OCI-LY3 (cell line): ENCODE measurements around the gene GPC3.

Experiments
- H2AFZ ChIP-seq: fragments of 200-600, 300-600 bp; shearing (Covaris generic); 2 replicates; pipeline ENCODE4 v1.6.0; 2014; ENCODE audit warnings: antibody characterized with exemption, low read depth, low read length
- H3K27ac ChIP-seq: fragments of 200-600, 300-600 bp; sonication (generic); 2 replicates; pipeline ENCODE4 v1.5.1; 2014; ENCODE audit warnings: mild to moderate bottlenecking, low read length, moderate library complexity, mixed read lengths
- H3K27me3 ChIP-seq: fragments of 200-600, 300-600 bp; sonication (generic); 2 replicates; pipeline ENCODE4 v1.6.1; 2014; ENCODE audit warnings: low read depth, low read length, mixed read lengths
- H3K36me3 ChIP-seq: fragments of 200-600, 300-600 bp; sonication (generic); replicated peaks from 2 replicates; pipeline ENCODE3; 2014; ENCODE audit warnings: low read depth, low read length, mixed read lengths
- H3K4me1 ChIP-seq: fragments of 300-600, 200-600 bp; sonication (generic); 2 replicates; pipeline ENCODE4 v1.6.1; 2014; ENCODE audit warnings: low read length, mixed read lengths
- H3K4me2 ChIP-seq: fragments of 200-600, 300-600 bp; sonication (generic); 2 replicates; pipeline ENCODE4 v1.6.1; 2014; ENCODE audit warnings: low read length, mixed read lengths
- H3K4me3 ChIP-seq: fragments of 300-600, 200-600 bp; sonication (generic); 2 replicates; pipeline ENCODE4 v1.5.1; 2014; ENCODE audit warnings: antibody characterized with exemption, mild to moderate bottlenecking, low read length, moderate library complexity
- H3K79me2 ChIP-seq: fragments of 300-600, 200-600 bp; shearing (Covaris generic); 2 replicates; pipeline ENCODE4 v1.6.1; 2014; ENCODE audit warnings: mild to moderate bottlenecking, low read length, mixed read lengths
- H3K9ac ChIP-seq: fragments of 300-600, 200-600 bp; shearing (Covaris generic); 2 replicates; pipeline ENCODE4 v1.6.0; 2014; ENCODE audit warnings: mild to moderate bottlenecking, low read length, moderate library complexity
- H3K9me3 ChIP-seq: fragments of 200-600, 300-600 bp; shearing (Covaris generic); 2 replicates; pipeline ENCODE4 v1.6.1; 2014; ENCODE audit warnings: low read length, mixed read lengths; ENCODE audit not compliant: insufficient read depth
- H4K20me1 ChIP-seq: fragments of 200-600, 300-600 bp; sonication (generic); 2 replicates; pipeline ENCODE4 v1.6.1; 2016; ENCODE audit warnings: low read length, mixed read lengths; ENCODE audit not compliant: insufficient read depth
- EZH2phosphoT487 ChIP-seq: fragments of 200-600 bp; shearing (Covaris generic); IDR thresholded peaks from 2 replicates; pipeline ENCODE4 v1.6.1; 2018; ENCODE audit warnings: antibody characterized with exemption, mixed run types, low read depth
- TF ChIP-seq, protein P1 (sequence below): fragments of 200-600, 300-600 bp; sonication (generic); IDR thresholded peaks from 2 replicates; pipeline ENCODE4 v1.5.1; 2014; ENCODE audit warnings: antibody characterized with exemption, low read length, low read depth

GPC3 gene

DNA sequence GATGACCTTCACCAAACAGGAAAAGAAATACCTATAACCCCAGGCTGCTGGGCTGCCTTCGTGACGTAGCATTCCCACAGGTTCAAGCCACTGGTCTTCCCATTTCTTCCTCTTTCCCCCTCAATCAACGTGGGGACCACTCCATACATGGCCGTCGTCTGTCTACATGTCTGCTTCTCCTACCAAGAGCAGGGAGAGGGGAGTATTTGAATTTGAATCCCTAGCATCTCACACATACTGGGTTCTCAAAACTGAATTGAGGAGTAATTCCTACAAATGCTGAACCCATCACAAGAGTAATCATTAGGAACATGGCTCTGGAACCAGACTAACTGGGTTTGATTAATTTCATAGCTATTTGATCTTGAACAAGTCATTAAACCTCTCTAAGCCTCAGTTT is 17.3 kb downstream of the GPC3 start:
- Histone ChIP-seq H3K27me3 (no peaks in the 10 kb centered on the region; the same call in 1 of the 2 replicates), H4K20me1 (no peaks in the 10 kb centered on the region), H2AFZ (no peak overlapping the region), H3K27ac (no peak overlapping the region), H3K4me3 (no peak overlapping the region), H3K79me2 (no peaks in the 10 kb centered on the region), H3K9me3 (no peaks in the 10 kb centered on the region), H3K9ac (no peak overlapping the region), H3K4me1 (no peaks in the 10 kb centered on the region), H3K36me3 (no peaks in the 10 kb centered on the region), H3K4me2 (no peak overlapping the region)
- no peak for TF ChIP-seq EZH2phosphoT487
- TF ChIP-seq, protein P1, sequence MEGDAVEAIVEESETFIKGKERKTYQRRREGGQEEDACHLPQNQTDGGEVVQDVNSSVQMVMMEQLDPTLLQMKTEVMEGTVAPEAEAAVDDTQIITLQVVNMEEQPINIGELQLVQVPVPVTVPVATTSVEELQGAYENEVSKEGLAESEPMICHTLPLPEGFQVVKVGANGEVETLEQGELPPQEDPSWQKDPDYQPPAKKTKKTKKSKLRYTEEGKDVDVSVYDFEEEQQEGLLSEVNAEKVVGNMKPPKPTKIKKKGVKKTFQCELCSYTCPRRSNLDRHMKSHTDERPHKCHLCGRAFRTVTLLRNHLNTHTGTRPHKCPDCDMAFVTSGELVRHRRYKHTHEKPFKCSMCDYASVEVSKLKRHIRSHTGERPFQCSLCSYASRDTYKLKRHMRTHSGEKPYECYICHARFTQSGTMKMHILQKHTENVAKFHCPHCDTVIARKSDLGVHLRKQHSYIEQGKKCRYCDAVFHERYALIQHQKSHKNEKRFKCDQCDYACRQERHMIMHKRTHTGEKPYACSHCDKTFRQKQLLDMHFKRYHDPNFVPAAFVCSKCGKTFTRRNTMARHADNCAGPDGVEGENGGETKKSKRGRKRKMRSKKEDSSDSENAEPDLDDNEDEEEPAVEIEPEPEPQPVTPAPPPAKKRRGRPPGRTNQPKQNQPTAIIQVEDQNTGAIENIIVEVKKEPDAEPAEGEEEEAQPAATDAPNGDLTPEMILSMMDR = no peak

- no peaks in the 10 kb centered on the region for H3K36me3 ChIP-seq
- TF ChIP-seq, protein P1 = no peak
- no peak for TF ChIP-seq EZH2phosphoT487
- no peaks in the 10 kb centered on the region for H4K20me1 ChIP-seq
- H3K9ac ChIP-seq = no peak overlapping the region
- H3K9me3 ChIP-seq = no peaks in the 10 kb centered on the region
- H3K4me3 ChIP-seq = no peak overlapping the region
- no peak overlapping the region for H3K4me2 ChIP-seq
- H2AFZ ChIP-seq = no peak overlapping the region
- no peaks in the 10 kb centered on the region; the same call in 1 of the 2 replicates for H3K27me3 ChIP-seq
- H3K4me1 ChIP-seq = no peaks in the 10 kb centered on the region
- no peak overlapping the region for H3K27ac ChIP-seq
- H3K79me2 ChIP-seq = no peaks in the 10 kb centered on the region
Observed at GRCh38 chrX:133966199-133966598, 19.2 kb downstream of the GPC3 start.

- no peak for TF ChIP-seq EZH2phosphoT487
- TF ChIP-seq, protein P1 = no peak
- Histone ChIP-seq H4K20me1 (no peaks in the 10 kb centered on the region), H3K27ac (no peak overlapping the region), H2AFZ (no peak overlapping the region), H3K4me2 (no peak overlapping the region), H3K9ac (no peak overlapping the region), H3K4me1 (no peaks in the 10 kb centered on the region), H3K79me2 (no peaks in the 10 kb centered on the region), H3K27me3 (no peaks in the 10 kb centered on the region), H3K4me3 (no peak overlapping the region), H3K36me3 (no peaks in the 10 kb centered on the region), H3K9me3 (no peaks in the 10 kb centered on the region)
Observed at GRCh38 chrX:133965321-133965720, 20.1 kb downstream of the GPC3 start.

DNA sequence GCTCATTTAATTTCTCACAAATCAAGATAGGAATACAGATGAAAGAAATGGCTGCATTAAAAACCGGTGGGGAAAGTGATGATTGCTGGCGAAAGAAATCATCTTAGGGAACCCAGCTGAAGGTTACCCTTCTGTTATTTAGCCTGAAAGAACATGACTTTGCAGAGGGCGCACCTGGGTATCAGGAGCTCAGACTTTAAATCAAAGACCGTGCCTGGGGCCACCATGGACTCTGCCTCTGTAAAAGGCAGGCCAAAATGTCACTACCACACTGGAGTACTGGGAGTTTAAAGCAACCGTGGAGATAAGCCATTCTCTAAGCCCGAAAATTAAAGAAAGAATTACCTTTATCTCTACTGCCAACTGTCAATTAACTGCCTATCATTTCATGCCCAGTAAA is 24.3 kb downstream of the GPC3 start:
- Histone ChIP-seq H3K79me2 (no peaks in the 10 kb centered on the region), H3K4me1 (no peaks in the 10 kb centered on the region), H3K9ac (no peak overlapping the region), H3K27me3 (no peaks in the 10 kb centered on the region), H3K9me3 (no peaks in the 10 kb centered on the region), H4K20me1 (no peaks in the 10 kb centered on the region), H3K27ac (no peak overlapping the region), H3K36me3 (no peaks in the 10 kb centered on the region), H2AFZ (no peak overlapping the region), H3K4me2 (no peak overlapping the region), H3K4me3 (no peak overlapping the region)
- no peak for TF ChIP-seq EZH2phosphoT487
- TF ChIP-seq, protein P1 = no peak
